NOMO-1 treated with DMSO at 0.1 percent for 48 hours (cell line): ENCODE data around the gene C2orf49.

Experiments used
- DNase-seq: peaks from one replicate; lab custom pipeline; 2025; ENCODE audit not compliant: unreplicated experiment; lab: John Stamatoyannopoulos, UW

Gene C2orf49

DNA sequence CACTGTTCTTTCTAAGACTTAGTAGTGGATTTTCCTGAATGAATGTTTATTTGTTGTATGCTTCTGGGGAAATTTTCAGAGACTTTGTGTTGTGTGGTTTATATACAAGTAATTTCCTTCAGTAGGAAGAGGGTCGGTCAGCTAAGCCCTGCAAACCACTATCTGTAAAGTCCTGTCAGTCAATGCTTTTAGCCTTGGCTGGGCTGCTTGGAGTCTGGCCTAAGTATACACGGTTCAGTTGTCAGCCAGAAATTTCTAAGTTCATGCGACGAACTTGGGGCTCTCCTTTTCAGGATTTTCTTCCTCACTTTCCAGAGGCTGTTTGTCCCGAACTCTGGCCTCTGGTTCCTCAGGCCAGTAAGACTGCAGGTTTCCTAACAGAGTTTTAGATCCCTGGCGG, 21.3 kb downstream of the C2orf49 start:
- DNase-seq, result no peak

DNA sequence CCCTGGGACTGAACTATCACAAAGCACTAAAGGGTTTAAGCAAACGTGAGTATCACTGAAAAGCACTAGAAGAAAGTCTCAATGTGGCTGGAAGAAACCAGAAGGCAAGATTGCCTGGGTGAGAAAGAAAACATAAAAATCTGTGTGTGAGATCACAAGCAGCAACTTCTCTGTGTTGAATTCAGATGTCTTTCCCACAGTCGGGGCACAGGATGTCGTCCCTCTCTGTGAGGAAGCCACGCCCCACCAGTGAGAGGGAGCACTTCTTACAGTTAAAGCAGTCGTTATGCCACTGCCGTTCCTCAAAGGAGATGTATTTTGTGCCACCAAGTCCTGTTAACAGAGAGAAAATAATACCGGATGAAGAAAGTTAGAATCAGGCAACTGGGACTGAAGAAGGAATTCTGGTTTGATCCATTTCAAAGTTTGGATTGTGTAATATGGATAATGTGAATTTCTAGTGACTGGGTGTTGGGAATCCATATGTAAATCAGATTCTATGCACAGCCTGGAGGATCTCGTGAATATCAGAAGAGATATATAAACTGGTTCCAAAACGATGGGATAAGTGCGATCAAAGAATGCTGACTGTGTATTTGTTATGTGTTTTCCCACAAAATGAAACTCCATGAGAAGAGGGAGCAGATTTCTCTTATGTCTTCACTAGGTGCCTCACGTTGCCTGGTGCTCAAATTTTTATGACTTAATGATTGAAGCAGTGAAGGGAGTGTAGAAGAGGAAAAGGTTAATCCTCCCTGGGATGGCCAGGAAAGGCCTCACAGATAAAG, 24.0 kb downstream of the C2orf49 start:
- DNase-seq, result no peak

DNA sequence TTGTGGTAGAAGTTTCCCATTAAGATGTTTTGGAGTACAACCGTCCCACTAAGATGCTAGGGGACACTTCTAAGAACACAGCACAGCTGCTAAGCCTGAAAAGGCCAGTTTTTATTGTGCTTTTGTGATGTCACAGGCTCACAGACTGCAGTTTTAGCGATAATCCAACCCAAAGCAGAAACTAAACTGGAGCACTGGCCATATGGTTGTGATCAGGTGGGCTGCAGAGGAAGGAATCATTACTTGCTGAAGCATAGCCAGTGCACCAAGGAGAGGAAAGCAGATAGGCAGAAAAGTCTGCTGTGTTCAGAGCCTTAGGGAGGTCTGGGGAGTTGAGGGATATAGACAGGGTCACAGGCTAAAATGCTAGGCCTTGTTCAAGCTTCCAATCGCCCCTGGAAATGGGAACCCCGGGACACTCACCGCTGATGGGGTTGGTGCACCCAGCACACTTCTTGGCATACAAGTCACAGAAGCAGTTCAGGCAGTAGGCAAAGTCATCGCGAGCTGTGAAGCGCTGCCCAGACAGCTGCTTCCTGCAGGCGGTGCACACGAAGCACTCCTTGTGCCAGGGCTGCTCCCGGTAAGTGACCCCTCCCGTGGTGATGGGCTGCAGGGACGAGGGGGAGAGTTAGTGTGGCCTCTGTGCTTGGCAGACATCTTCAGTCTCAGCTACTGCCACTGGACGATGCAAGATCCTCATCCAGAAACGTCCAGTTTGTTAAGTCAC, 25.7 kb downstream of the C2orf49 start:
- DNase-seq, result no peak

DNA sequence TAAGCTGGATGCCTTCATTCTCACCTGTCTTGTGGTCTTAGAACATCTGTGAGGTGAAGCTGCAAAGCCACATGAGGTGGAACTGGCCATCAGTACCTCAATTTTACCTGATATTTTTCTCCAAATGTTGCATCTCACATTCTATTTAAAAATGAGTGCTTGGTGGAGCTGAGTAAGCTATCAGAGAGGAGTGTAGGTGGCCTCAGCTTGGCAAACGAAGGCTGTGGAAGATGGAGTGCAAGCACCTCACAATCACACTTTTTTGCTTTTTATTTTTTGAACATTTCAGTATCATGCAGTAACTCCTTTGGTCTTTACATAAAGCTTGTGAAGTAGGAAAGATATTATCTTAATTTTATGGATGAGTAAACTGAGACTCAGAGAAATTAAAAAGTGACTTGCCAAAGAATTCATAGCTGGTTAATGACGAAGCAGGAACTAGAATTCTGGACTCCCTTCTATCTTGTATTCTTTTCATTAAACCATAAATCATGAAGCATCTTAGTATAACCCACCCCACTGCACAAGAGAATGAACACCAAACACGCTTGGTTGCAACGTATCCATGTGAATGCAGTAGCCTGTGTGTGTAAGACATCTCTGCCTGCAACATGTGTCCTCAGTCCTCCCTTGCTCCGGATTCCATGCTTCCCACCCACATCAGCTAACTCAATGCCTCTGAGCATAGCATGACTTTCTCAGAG, 27.2 kb downstream of the C2orf49 start:
- DNase-seq, result no peak

DNA sequence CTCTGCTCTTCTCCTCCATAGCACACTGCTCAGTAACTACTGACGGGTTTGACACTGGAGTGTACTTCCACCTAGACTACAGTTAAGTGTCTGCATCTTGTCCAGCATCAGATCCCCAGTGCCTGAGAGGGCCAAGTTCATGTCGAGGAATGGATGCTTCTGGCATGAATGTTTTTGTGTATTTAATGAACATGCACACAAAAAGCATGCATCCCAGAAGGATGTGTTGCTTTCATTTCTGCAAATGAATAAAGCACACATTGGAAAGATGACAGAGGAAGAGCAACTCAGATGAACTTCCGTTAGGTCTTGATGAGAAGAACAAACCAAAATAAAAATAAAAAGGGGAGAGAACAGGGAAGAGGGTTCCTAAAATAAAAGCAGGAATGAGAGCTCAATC, 27.9 kb downstream of the C2orf49 start:
- no peak for DNase-seq

DNA sequence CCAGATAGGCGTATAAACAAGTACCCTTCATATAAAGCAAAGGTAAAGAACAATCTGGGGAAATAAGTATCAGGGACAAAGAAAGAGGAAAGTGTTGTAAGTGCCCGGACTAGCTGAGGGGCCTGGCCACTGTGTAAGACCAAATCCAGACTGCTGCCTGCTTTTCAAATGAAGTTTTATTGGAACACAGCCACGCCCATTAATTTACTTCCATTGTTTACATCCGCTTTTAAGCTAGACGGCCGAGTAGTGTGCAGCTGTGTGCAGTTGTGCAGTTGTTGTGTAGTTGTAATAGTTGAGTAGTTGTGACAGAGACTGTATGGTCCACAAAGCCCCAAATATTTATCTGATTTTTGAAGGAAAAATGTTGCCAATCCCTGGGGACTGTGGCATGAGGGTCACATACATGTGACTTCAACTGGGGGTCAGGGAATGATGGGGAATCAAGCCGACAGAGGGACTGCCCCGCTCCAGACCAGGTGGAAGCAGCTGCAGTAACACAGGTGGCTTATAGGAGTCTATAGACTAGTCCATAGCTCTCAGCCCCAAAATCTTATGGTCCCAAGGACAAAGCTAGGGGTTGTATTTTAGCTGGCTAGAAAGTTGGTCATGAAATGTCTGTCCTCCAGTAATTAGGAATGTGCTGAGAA, 31.5 kb downstream of the C2orf49 start:
- DNase-seq, result no peak

DNA sequence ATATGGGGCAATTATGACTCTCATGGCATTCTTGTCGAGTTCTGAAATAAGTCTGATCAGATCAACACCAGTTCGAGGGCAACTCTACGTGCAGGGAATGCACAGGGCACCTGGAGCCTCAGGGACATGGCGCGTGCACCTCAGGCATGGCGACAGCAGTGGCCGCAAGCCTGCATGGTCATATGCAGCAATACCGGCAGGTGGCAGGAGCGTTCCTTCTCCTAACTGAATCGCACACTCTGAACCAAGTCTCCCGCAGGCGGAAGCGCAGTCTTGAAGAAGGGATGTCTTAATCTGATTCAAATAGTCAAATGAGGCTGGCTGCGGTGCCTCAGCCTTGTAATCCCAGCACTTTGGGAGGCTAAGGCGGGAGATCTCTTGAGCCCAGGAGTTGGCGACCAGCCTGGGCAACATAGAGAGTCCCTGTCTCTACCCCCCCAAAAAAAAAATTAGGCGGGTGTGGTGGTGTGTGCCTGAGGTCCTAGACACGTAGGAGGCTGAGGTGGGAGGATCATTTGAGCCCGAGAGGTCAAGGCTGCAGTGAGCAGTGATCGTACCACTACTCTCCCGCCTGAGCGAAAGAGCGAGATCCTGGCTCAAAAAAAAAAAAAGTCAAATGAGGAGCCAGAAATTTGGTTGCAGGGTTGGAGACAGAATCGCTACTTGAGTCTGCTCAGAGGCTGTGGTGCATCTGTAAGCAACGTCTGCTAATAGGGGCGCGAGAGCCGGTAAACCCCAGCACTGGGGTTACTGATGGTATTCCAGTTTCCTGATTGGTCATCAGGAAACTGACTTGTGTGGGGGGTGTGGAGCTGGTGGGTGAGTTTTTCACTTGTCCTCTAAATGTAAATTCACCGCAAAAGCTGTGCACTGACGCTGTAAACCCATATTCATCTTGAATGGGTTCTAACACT, 32.7 kb downstream of the C2orf49 start:
- peak; percentile 86 for DNase-seq

DNA sequence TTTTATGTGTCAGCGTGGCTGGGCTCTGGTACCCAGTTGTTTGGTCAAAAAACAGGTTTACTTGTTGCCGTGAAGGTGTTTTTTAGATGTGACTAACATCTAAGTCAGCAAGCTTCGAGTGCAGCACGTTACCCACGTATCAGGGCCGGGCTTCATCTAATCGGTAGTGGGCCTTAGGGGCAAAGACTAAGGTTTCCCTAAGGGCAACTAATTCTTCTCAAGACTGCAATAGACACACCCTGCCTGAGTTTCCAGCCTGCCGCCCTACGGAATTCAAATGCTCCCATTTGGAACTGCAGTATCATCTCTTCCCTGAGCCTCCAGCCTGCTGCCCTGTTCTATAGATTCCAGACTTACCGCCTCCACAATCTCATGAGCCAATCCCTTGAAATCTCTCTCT, 33.8 kb downstream of the C2orf49 start:
- no peak for DNase-seq

DNA sequence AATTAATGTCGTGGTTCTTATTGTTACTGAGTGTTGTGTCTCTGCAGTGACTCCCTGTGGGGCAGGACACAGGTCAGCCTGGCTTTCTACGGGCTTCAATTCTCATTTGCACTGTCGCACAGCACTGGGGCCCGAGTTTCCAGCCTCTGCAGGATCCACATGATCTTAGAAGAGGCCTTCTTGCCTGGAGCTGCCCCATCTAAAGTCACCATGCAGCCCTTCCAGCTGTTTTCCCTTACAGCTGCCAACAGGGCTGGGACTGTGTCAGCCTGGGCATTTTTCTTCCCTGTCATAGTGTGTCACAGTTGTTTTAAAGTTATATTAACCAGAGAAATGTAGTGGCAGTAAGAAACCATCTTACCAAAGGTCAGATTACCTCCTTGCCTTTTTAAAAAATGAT, 34.5 kb downstream of the C2orf49 start:
- DNase-seq, result no peak

DNA sequence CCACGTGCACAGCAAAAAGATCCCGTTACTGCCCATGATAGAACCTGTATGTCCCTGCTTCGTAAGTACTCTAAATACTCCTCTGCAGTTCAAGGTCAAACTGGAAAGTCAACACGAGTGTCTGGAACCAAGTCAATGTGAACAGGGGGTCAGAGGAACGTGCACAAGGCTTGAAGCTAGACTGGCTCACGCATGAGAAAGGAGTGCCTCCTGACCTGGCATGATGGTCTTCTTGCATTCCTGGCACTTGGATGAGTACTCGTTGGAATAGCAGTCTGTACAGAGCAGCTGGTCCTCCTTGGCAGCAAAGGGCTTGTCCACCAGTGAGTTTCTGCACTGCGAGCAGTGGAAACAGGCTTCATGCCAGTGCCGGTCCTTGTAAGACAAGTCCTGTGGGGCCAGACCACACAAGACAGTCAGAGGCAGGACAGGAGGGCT, 36.0 kb downstream of the C2orf49 start:
- no peak for DNase-seq

DNA sequence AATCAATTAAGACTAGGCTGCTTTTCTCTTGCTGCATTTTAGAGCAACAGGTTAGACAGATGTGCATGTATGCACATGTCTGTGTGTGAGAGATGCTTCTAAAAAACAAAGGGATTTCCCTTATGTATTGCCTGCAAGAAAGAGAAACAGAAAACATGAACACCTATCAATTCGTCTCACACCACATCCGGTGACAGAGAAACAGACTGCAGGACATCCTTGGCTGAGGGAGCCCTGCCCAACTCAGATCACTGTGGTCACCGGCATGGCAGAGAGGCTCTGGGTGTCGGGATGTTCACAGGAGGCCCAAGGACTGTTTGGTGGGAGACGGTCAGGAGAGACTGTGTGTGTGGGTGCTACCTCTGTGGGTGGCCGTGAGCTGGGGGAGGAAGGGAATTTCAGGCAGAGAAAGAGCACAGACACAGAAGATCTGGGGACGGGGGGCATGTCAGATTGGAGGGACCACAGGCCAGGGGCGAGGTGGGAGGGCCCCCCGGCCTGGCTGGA, 36.6 kb downstream of the C2orf49 start:
- DNase-seq, result no peak

DNA sequence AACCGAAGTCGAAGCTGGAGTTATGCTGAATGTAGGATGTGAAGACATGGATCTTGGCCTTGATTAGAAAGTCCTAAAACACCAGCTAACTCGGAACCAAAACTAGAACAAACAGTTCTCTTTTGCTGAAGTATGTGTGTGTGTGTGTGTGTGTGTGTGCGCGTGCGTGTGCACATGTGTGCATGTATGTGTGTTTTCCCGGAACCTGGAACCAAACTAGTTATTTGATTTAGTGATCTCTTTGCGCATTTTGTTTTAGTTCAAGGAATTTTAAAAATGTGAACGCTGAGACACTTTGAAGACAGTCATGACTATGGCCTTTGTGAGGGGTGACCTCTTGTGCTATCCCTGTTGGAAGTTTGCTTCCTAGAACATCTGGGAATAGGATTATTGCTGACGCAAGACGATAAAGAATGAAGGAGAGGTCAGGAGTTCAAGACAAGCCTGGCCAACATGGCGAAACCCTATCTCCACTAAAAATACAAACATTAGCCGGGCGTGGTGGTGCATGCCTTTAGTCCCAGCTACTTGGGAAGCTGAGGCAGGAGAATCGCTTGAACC, 37.7 kb downstream of the C2orf49 start:
- no peak for DNase-seq

DNA sequence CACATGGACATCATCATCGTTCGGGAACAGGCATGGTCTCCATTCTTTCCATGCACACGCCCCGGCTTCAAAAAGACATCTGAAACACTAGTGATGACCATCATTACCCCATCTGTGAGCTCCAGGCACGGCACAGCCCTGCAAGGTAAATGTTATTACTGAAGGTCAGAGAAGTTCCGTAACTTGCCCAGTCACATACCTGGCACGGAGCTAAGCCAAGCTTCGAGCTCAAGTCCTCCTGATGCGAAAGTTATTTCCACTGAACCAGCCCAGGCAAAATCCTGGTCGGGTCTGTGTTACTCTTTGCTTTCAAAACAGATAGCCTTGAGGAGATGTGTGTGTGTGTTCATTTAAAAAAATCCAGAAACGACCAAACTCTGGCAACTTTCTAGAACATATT, 38.7 kb downstream of the C2orf49 start:
- DNase-seq, result no peak

DNA sequence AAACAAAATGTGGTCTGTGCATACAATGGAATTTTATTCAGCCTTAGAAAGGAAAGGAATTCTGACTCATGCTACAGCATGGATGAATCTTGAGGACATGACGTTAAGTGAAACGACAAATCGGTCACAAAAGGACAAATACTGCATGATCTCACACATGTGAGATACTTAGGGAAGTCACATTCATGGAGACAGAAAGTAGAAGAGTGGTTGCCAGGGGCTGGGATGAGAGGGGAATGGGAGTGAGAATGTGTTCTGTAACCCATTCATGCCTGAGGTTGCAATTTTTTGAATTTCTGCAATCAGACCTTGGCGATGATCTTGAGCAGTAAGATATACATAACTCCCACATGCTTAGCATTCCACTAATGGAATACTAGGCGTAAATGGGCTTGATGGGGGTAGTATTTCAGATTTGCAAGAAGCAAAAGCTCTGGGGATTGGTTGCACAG, 39.5 kb downstream of the C2orf49 start:
- no peak for DNase-seq

DNA sequence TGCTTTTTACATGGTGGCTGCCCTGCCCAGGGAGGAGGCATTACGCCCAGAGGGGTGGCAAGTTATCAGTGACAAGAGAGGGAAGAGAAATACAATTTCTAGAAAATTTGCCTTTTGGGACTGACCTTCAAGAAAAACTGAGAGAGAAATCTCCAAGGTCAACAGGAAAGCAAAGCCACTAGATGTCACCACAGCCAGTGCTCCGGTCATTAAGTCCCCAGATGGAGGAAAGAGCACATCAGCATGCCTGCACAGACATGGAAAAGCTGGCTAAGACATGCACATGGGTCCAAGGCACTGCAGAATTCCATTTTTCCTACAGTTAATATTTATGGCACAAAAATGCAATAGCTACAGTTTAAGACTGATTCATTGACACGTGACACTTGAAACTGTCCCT, 40.5 kb downstream of the C2orf49 start:
- DNase-seq, result no peak

DNA sequence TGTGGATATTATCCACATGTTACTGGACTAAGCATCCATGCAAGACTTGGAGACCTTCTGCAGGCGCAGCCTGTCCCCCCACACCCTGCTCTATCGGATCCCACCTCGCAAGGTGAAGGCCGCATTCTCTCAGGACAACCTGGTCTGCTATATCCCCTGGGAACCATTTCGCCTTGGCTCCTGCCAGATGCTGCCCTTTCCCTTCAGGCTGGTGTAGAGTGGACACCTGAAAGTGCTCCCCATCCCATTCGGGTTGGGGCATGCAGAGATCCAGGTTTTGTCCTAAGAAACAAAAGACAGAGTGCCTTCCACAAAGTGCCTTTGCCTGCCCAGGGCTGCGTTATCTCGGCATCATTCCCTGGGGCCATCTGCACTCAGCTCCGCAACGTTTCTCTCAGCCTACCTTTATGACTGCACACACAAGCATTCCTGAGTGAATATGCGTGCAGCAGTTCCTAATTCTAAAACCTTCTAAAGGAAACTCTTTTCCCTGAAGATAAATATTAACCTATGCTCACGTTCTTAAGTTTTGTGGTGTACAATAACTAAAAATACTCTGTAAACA, 41.0 kb downstream of the C2orf49 start:
- no peak for DNase-seq

DNA sequence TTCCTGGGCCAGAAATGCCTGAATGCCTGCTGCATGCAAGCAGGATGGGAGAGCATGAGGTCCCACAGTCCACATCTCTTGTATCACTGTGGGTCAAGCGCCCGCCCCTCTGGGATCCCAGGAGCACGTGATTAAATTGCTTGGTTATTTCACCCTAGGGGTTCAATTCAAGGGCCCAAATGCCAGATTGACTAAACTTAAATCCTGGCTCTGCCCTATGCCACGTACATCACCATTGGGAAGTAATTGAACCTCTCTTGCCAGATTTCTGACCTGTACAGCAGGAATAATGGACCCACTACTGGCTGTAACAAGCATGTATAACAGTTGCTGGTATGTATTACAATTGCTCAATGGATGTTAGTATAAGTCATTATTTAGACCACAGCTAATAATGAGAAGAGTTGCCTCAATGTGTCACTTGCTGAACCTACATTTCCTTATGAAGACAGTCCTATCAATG, 41.6 kb downstream of the C2orf49 start:
- DNase-seq, result no peak

DNA sequence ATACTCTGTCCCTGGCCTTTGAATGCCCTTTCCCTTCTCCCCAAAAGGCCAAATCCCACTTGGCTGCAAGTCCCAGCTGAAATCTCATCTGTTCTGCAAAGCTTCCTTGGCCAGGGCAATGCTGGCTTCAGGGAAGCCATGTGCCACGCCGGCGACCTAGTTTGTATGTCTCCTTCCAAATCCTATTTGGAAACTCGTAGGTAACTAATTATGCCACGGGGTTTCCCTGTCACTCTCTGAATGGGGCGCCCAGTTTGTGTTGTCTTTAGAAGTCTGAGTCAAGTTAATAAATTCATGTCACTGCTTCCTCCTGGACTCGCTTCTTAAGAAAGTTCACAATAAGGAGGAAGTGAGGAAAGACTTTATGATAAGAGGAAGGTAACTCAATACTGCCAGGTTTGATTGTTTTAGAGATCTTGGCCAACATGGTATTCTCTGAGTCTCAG, 42.4 kb downstream of the C2orf49 start:
- DNase-seq, result peak; percentile 92

DNA sequence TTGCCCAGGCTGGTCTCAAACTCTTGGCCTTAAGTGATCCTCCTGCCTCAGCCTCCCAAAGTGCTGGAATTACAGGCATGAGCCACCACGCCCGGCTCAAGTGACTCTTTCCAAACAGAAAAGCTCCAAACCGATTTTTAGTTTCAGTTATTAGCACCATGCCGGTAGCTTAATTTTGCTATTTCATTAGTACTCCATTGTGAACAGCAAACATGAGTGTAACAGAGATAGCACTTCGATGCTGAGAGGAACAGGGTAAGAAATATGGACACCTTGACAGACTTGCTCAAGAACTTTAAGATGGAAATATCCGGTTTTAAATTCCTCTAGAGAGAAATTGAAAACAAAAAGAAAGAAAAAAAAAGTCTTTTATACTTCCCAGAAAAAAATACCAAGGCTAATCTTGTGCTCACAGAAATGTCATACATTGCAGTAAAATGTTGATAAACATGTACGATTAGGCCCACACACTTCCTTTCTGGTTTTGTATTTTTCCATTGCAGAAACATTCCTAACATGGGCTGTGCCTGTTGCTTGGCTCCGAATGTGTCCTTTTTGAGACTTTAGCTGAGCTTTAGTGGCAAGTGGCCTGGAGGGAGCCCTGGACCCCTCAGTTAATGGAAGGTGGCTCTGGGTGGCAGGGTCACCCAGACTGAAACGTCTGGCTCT, 43.2 kb downstream of the C2orf49 start:
- no peak for DNase-seq
